ELF-1 (cell line): Measurements from ENCODE around the gene BCAS4.
"Not testable (repeated sequence)": the region's sequence is repeated elsewhere in the genome, so short reads cannot be mapped to it uniquely, and the experiment has no call there.

Source experiments
- DNase-seq: peaks from one replicate; pipeline ENCODE4 v3.0.0-alpha.2; 2016; ENCODE audit warnings: low read depth, low spot score

The BCAS4 gene

DNA sequence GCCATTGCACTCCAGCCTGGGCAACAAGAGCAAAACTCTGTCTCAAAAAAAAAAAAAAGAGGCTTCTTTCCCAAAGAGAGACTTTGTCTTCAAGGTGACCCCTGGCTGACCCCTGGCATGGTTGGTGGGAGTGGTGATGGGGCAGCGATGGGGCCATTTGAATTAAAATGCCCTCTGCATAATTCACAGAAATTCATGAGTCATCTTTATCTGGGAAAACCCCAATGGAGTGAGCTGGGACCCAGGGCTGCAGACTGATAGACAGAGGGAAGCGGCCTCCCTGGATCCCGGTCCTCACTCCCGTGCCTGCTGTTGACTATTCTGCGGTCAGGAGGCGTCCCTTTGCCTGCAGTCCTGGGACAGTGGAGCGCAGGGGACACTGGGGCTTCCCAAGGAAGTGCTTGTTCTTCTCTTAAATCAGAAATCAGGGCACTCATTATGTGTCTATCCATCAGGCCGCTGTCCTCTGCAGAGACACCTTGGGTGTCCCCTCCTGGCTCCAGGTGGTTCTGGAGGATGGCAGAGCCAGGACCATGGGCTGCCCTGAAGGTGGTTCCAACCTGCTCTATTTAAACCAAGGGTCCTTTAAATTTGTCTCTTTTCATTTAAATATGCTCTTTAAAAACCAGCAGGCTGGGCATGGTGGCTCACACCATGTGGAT is 23.3 kb upstream of the BCAS4 start:
- not testable (repeated sequence) for DNase-seq

DNA sequence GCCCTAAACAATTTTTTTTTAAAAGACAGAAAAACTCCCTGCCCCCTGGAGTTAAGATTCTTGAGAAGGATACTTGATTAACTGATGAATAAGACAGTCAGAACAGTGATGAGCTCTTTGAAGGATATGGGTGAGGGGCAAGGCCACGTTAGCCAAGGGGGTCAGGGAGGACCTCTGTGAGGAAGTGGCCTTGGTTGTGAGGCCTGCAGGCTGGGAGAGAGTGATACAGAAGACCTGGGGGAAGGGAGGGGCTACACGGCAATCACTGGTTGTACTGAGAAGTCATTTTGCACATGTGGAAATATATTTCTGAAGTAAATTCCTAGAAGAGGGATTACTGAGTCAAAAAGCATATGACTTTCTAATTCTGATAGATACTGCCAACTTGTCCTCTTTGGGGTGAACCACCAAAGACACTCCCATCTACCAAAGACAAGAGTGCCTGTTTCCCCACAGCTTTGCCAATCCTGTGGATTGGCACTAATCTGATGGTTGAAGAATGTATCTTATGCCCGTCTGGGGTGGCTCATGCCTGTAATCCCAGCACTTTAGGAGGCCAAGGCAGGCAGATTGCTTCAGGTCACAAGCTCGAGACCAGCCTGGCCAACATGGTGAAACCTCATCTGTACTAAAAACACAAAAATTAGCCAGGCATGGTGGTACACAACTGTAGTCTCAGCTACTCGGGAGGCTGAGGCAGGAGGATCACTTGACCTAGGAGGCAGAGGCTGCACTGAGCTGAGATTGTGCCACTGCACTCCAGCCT is 22.3 kb upstream of the BCAS4 start:
- DNase-seq: no peak

- DNase-seq: no peak
Measured at GRCh38 chr20:50774515-50774914, 20.3 kb upstream of the BCAS4 start.

DNA sequence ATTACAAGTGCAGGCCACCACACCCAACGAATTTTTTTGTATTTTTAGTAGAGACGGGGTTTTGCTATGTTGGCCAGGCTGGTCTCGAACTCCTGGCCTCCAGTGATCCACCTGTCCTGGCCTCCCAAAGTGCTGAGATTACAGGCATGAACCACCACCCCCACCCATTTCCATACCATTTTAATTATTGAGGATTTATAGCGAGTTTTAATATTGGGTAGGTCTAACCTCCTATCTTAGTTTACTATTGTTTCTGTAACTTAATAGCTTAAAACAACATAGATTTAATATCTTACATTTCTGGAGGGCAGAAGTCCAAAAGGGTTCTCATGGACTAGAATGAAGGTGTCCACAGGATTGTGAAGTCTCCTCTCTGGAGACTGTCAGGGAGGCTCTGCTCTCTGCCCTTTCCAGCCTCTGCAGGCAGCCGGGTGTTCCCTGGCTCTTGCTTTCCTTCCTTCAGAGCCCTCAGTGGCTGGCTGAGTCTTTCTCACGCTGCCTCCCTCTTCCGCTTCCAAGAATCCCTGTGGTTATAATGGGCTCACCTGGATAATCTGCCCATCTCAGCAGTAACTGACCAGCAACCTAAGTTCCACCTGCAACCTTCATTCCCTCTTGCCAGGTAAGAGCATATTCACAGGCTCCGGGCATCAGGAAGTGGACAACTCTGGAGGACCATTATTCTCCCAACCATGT is 18.6 kb upstream of the BCAS4 start:
- peak; percentile 24 for DNase-seq

DNA sequence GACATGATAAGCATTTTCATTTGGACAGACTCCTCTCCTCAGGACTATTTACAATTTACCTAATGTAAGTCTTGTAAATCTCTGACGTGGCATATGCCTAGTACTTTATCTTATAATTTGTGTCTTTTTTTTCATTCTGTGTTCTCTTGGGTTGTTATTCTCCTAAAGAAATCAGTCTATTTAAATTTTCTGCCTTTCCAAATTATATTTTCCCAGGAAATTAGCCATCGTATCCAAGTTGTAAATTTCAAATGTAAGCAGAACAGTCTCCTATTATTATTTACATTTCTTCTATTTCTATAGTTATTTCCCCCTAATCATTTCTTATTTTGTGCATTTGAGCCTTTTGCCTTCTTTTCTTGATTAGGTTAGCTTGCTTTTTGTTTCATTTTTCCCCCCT is 17.5 kb upstream of the BCAS4 start:
- DNase-seq: no peak

DNA sequence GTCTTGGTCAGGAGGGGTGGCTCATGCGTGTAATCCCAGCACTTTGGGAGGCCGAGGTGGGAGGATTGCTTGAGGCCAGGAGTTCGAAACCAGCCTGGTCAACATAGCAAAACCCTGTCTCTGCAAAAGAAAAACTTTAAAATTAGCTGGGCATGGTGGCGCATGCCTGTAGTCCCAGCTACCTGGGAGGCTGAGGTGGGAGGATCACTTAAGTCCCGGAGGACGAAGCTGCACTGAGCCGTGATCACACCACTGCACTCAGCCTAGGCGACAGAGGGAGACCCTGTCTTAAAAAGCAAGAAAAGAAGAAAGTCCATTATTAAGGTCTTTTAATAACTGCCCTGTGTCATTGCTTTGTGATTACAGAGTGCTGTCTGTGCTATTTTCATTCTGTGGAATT is 15.9 kb upstream of the BCAS4 start:
- DNase-seq: not testable (repeated sequence)

DNA sequence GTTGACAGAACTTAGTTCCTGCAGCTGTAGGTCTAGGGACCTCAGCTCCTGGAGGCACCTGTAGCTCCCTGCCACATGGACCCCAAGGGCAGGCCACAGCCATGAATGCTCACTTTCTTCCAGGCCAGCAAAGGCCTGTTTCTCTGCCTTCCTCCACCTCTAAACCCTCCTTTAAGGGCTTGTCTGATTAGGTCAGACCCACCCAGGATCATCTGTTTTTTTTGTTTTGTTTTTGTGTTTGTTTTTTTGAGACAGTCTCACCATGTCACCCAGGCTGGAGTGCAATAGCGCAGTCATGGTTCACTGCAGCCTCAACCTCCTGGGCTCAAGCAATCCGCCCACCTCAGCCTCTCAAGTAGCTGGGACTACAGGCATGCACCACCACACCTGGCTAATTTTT is 11.5 kb upstream of the BCAS4 start:
- DNase-seq: no peak

DNA sequence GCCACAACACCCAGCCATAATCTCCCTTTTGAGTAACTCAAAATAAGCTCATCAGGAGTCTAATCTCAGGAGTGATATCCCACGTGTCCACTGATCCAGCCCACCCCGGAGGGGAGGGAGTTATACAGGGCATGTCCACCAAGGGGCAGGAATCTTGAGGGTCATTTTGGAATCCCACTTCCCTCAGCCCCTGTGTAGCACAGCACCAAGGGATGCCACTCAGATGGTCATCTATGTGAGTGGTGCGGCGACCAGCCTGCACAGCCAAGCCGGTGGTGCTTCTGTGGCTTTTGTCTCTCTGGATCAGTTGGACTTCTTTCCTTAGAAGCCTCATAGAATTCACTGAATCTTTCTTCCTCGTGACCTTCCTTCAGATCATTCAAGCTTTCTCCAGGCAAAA is 11.0 kb upstream of the BCAS4 start:
- no peak for DNase-seq

- no peak for DNase-seq
Measured at GRCh38 chr20:50784464-50784863, 10.4 kb upstream of the BCAS4 start.

DNA sequence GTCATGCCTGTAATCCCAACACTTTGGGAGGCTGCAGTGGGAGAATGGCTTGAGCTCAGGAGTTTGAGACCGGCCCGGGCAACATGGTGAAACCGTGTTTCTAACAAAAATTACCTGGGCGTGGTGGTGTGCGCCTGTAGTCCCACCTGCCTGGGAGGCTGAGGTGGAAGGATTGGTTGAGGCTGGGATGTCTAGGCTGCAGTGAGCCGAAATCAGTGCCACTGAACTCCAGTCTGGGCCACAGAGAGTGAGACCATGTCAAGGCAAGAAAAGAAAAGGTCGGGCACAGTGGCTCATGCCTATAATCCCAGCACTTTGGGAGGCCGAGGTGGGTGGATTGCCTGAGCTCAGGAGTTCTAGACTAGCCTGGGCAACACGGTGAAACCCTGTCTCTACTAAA is 8.2 kb upstream of the BCAS4 start:
- DNase-seq: no peak

DNA sequence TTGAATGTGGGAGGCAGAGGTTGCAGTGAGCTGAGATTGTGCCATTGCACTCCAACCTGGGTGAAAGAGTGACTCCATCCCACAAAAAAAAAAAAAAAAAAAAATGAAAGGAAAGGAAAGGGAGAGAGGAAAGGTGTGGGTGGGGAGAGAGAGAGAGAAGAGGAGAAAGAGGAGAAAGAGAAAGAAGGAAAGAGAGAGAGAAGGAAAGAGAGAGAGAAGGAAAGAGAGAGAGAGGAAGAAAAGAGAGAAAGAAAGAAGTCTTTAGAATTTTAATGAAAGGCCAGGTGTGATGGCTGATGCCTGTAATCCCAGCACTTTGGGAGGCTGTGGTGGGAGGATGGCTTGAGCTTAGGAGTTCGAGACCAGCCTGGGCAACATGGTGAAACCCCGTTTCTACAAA is 7.7 kb upstream of the BCAS4 start:
- DNase-seq: no peak

DNA sequence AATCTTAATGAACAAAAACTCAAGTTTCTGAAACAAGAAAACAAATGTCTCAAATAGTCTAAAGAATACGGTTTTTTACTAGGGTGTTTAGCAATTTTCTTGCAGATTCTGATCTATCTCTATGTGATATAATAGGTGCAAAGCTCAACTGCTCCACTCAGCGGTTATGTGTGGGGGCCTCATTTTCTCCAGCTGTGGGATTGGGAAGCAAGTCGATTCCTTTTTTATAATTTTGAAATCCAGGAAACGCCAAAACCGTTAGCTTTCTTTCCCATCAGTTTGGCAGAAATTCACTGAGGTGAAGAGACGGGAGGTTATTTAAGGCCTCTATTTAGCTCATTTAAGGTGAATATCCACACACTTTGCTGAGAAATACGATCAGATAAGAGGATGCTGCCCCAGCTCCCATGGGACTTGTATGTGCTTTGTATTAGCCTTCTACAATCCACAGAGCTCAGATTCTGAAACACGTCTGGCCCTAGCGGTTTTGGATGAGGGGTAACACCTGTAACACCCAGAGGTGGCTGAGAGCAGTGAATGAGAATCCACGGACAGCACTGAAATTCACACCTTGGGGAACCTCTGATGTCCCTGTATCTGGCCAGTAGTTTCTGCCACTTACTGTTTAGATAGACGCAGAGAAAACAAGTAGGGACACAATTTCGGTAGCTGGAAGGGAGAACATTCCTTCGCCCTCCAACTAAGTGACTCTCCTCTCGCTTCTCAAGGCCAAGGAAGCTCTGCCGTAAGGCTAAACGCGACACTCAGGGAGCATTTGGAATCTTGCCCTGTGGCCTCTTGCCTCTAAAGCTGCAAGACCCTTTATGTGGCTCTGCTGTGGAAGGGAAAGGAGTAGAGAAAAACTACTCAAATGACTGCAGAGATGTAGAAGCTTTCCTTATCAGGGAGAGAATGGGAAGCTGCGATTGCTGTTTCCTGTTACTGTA is 6.5 kb upstream of the BCAS4 start:
- peak; percentile 35 for DNase-seq

- no peak for DNase-seq
Measured at GRCh38 chr20:50789968-50790650, 4.8 kb upstream of the BCAS4 start.

GRCh38 chr20:50790651-50791277 is 4.1 kb upstream of the BCAS4 start:
- peak; percentile 97 for DNase-seq

DNA sequence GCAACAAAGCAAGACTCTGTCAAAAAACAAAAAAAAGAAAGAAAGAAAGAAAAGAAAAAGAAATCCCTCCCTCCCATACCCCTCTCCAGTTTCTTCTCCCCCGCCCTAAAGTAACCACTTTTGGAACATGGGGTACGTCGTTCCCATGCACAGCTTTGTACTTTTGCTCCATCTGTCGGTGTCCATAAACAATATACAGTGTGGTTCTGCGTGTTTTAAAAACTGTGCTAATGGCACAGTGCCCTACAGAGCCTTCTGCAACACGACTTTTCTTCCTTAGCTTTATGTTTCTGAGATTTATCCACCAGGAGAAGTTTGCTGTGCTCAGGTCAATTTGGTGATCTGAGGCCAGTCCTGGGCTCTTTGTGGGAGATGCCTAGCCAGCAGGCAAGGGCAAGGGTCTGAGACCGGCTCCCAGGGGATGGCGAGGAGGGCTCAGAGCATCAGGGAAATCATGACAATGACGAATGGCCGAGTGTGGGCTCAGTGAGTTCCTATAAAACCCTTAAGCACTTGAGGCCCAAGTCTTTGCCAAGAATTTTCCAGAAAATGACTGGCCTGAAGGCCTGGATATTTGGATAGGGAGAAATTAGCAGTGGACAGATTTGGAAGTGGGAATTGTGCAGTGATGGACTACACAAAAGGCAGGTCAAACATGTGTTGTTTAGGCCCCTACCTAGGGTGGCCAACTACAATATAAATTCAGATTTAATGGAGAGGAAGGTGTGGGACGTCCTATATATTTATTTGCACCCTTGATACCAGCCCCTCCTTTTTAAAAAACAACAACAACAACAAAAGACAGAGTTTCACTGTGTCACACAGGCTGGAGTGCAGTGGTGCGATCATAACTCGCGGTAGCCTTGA is 1.9 kb upstream of the BCAS4 start:
- DNase-seq: peak; percentile 27

DNA sequence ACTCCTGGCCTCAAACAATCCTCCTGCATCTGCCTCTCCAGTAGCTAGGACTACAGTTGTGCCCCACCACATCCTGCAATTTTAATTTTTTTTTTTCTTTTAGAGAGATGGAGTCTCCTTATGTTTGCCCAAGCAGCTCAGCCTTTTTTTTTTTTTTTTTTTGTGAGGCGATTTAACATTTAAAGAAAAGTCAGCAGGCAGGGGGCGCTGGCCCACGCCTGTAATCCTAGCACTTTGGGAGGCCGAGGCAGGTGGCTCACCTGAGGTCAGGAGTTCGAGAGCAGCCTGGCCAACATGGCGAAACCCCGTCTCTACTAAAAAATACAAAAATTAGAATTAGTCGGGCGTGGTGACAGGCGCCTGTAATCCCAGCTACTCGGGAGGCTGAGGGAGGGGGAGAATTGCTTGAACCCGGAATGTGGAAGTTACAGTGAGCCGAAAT is 1.3 kb upstream of the BCAS4 start:
- peak; percentile 70 for DNase-seq

DNA sequence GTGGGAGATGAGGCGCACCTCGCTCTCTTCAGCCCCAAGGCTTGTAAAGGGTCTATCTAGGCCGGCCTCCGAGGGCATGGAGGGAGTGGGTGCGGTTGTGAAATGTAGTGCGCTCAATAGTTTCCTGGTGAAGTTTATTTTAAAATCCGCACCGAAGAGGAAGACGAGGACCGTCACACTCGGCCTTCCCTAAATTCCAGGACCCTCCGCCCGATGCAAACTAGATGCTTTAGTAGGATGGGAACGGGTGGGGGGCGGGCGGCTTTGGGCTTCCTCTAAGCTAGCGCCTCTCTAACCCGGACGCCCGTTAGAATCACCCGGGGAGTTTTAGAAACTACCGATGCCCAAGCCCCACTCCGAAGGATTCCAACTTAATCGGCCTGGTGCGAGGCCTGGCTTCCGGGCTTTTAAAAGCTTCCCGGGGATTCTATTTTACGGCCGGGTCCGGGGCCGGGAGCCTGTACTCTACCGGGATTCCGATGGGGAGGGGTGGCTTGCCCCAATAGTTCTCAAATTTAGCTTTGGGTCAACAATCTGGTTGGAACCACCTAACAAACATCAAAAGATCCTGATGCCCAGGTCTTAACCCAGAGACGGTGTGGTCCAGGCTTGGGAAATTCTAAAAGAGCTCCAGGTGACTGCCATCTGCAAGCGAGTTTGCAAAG is 548 bp upstream of the BCAS4 start:
- no peak for DNase-seq

DNA sequence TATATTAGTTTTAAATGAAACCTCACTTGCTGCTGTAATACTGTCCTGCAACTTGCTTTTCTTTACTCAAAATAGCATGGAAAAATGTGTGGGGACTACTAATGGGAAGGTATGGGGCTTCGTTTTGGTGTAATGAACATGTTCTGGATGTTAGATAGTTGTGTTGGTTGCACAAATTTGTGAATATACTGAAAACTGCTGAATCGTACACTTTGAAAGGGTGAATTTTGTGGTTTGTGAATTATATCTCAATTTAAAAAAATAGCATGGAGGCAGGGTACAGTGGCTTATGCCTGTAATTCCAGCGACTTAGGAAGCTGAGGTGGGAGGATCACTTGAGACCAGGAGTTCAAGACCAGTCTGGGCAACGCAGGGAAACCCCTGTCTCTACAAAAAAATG is 2.3 kb downstream of the BCAS4 start:
- no peak for DNase-seq

DNA sequence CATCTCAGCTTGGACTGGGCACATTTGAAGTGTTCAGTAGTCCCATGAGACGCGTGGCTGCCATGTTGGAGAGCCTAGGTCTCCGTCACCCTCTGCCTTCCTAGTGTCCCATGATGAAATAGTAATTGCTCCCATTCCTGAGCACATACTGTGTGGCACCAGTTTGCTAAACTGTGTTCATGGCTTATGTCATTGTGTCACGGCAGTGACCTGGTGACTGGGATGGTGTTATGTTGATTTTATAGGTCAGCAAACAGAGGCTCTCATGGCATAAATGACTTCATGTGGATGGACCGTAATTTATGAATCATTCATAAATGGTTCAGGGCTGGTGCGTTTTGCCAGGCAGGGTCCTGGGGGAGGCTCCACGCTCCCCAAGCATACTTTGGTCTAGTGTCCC is 3.8 kb downstream of the BCAS4 start:
- no peak for DNase-seq
